CD4-positive, alpha-beta T cell (primary cell): ENCODE measurements around the gene CCDC102B. TPM values are rescaled to one million over a fixed set of nuclear protein-coding genes. Genes with fewer than 3 reads are reported as not detected.
"Not testable (repeated sequence)": the region's sequence is repeated elsewhere in the genome, so short reads cannot be mapped to it uniquely, and the experiment has no call there.

ENCODE experiments used
- ATAC-seq: fragments of 200-7000 bp; cut with Tn5 transposase; one replicate; pipeline ENCODE4 v1.10.0; 2022; ENCODE audit warnings: mild to moderate bottlenecking; ENCODE audit not compliant: poor library complexity
- CTCF ChIA-PET: fragments of 350-600 bp; sonication (Branson Sonifier 250); formaldehyde crosslinking; loops from one replicate; lab custom pipeline; 2021; ENCODE audit warnings: antibody characterized with exemption, inconsistent platforms; lab: Charles Lee
- POLR2A ChIA-PET: fragments of 350-600 bp; sonication (Branson Sonifier 250); formaldehyde crosslinking; loops from one replicate; lab custom pipeline; 2021; ENCODE audit warnings: antibody characterized with exemption, inconsistent platforms; lab: Charles Lee
- DNase-seq, 14 experiments: peaks; one replicate each; pipeline ENCODE4 v3.0.0-alpha.2; 2013 to 2020; ENCODE audit warnings: mixed read lengths in 2 of 14
- H3K27ac ChIP-seq, 2 donors: one replicate each; pipeline versions ENCODE4 v1.5.1 to v1.7.0; 2013; ENCODE audit warnings: low read length in 2 of 2, low read depth in 1 of 2, mild to moderate bottlenecking in 1 of 2
- H3K27me3 ChIP-seq, 2 experiments: 1 replicate in 1 of 2; 2 replicates in 1 of 2; pipeline versions ENCODE4 v1.6.1 to v1.7.0; 2013; ENCODE audit warnings: low read length in 2 of 2, control low read depth in 1 of 2, mild to moderate bottlenecking in 1 of 2, moderate library complexity in 1 of 2; ENCODE audit not compliant: insufficient read depth in 2 of 2, control insufficient read depth in 1 of 2
- H3K36me3 ChIP-seq: one replicate; pipeline ENCODE4 v1.6.1; 2013; ENCODE audit warnings: low read length, control low read depth; ENCODE audit not compliant: insufficient read depth
- H3K4me1 ChIP-seq: one replicate; pipeline ENCODE4 v1.6.1; 2013; ENCODE audit warnings: low read length, control low read depth; ENCODE audit not compliant: insufficient read depth
- H3K4me3 ChIP-seq: one replicate; pipeline ENCODE4 v1.5.1; 2013; ENCODE audit warnings: mild to moderate bottlenecking, low read length, moderate library complexity
- H3K9me3 ChIP-seq, 2 experiments: 1 replicate in 1 of 2; 2 replicates in 1 of 2; pipeline versions ENCODE4 v1.6.1 to v1.7.0; 2013; ENCODE audit warnings: low read length in 2 of 2, mild to moderate bottlenecking in 2 of 2, control low read depth in 1 of 2, moderate library complexity in 1 of 2; ENCODE audit not compliant: control insufficient read depth in 1 of 2, insufficient read depth in 1 of 2
- H3K27ac Mint-ChIP-seq: one replicate; pipeline ENCODE4 v1.8.0; 2020; ENCODE audit warnings: mixed read lengths
- H3K27me3 Mint-ChIP-seq: one replicate; pipeline ENCODE4 v1.8.0; 2021; ENCODE audit warnings: mixed read lengths
- H3K36me3 Mint-ChIP-seq: one replicate; pipeline ENCODE4 v1.8.0; 2021; ENCODE audit warnings: low read depth, mixed read lengths
- H3K4me1 Mint-ChIP-seq: one replicate; pipeline ENCODE4 v1.8.0; 2021; ENCODE audit warnings: low read depth, mixed read lengths
- H3K4me3 Mint-ChIP-seq: one replicate; pipeline ENCODE4 v1.8.0; 2020; ENCODE audit warnings: mild to moderate bottlenecking, mixed read lengths
- H3K9me3 Mint-ChIP-seq: one replicate; pipeline ENCODE4 v1.8.0; 2020; ENCODE audit warnings: mixed read lengths
- intact Hi-C, 2 experiments: fragments of 100-400 bp; cut with DNase I in 1 of 2; cut with micrococcal nuclease in 1 of 2; formaldehyde crosslinking; loops; one replicate each; pipeline versions ENCODE4 v1.15.1 to v1.9.0; 2023 to 2025; cut with DNase I, micrococcal nuclease
- total RNA-seq, 174 experiments: library from RNA in 2 of 174; stranded (reverse) in 2 of 174; gene quantifications; one replicate each; pipeline ENCODE4 v1.2.3 and lab custom pipeline; 2021 to 2026
- TF ChIP-seq, protein P1 (sequence below): fragments of 200-600 bp; IDR thresholded peaks from one replicate; pipeline ENCODE4 v1.8.0; 2022; ENCODE audit warnings: antibody characterized with exemption, mild to moderate bottlenecking

Gene CCDC102B
- total RNA-seq, 2 experiments from 2014 or later = 2.6 to 3.0 TPM

DNA sequence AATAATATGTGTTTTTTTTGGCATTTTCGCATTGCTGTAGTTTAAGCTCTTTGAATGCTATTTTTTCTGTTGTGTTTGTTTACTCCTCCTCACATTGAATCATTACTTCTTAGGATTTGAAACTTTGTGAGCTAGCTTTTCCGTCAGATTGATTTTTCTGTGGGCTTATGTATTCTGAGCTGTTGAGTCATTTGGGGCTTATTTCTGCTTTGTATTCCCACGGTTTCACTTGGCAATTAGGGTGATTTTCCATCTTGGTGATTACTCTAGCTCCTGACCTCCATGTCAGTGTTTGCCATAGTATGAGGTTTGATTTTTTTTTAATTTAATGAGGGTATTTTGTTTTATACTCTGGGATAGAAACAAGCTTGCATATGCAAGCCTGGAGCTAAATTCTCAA is 200.0 kb downstream of the CCDC102B start:
- Mint-ChIP-seq H3K9me3 (no peaks in the 10 kb centered on the region), H3K4me1 (no peaks in the 10 kb centered on the region), H3K27me3 (peaks cover 4% of the 10 kb centered on the region), H3K36me3 (no peaks in the 10 kb centered on the region), H3K4me3 (no peak overlapping the region), H3K27ac (no peak overlapping the region)
- Histone ChIP-seq H3K4me3 (no peak overlapping the region), H3K36me3 (no peaks in the 10 kb centered on the region), H3K27ac (no peak overlapping the region), H3K27me3 (no peaks in the 10 kb centered on the region), H3K4me1 (no peaks in the 10 kb centered on the region), H3K9me3 (peaks cover 0 to 3% of the 10 kb centered on the region in 2 experiments)
- ChIA-PET POLR2A (no interaction called here), CTCF (no interaction called here)
- TF ChIP-seq, protein P1, sequence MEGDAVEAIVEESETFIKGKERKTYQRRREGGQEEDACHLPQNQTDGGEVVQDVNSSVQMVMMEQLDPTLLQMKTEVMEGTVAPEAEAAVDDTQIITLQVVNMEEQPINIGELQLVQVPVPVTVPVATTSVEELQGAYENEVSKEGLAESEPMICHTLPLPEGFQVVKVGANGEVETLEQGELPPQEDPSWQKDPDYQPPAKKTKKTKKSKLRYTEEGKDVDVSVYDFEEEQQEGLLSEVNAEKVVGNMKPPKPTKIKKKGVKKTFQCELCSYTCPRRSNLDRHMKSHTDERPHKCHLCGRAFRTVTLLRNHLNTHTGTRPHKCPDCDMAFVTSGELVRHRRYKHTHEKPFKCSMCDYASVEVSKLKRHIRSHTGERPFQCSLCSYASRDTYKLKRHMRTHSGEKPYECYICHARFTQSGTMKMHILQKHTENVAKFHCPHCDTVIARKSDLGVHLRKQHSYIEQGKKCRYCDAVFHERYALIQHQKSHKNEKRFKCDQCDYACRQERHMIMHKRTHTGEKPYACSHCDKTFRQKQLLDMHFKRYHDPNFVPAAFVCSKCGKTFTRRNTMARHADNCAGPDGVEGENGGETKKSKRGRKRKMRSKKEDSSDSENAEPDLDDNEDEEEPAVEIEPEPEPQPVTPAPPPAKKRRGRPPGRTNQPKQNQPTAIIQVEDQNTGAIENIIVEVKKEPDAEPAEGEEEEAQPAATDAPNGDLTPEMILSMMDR = no peak
- ATAC-seq (no peak), DNase-seq (no peak)
- intact Hi-C loops = no loop called here

DNA sequence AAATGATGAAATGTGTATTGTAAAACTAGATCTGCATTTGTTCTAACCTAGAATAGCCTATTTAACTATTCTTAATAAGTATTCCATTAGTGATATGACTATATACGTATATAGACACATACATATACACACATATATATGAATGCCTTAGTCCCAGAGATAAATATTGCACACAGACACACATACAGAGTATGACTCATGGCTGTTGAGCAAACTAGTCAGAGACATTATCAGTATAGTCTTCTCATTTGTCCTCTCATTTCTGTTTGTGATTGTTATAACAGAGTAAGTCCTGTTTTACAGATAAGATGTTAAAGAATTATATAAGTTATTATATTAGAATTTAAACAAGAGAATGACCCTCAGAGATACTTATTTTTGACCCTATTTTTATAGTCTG is 202.5 kb downstream of the CCDC102B start:
- TF ChIP-seq, protein P1 = no peak
- Mint-ChIP-seq H3K4me3 (no peak overlapping the region), H3K36me3 (no peaks in the 10 kb centered on the region), H3K4me1 (no peaks in the 10 kb centered on the region), H3K9me3 (no peaks in the 10 kb centered on the region), H3K27ac (no peak overlapping the region), H3K27me3 (peaks cover 4% of the 10 kb centered on the region)
- no peaks in the 10 kb centered on the region for H3K27me3 ChIP-seq
- no peak overlapping the region for H3K27ac ChIP-seq
- no peaks in the 10 kb centered on the region for H3K36me3 ChIP-seq
- no peaks in the 10 kb centered on the region for H3K4me1 ChIP-seq
- POLR2A ChIA-PET = no interaction called here
- intact Hi-C loops = no loop called here
- CTCF ChIA-PET = no interaction called here
- DNase-seq = no peak
- ATAC-seq = no peak
- H3K4me3 ChIP-seq = no peak overlapping the region
- H3K9me3 ChIP-seq = no peaks in the 10 kb centered on the region

DNA sequence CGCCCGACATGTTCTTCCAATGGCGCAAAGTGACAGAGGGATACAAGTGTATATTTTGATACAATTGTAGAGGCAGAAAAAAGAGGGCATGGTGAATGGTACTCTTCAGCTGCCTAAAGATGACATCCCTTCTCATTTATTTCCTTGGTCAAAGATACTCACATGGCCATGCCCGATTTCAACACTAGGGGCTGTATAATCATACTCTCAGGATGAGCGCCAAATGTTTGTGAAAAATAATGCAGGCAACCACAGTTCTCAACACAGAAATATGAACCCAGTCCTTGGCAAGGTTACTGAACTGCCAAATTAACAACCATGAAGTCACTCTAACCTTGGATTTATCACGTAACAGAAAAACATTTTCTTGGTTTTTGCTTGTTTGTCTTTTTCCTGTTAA is 204.4 kb downstream of the CCDC102B start:
- H3K4me1 ChIP-seq = no peaks in the 10 kb centered on the region
- CTCF ChIA-PET = no interaction called here
- Mint-ChIP-seq H3K9me3 (no peaks in the 10 kb centered on the region), H3K4me1 (no peaks in the 10 kb centered on the region), H3K27ac (no peak overlapping the region), H3K27me3 (peaks cover 4% of the 10 kb centered on the region), H3K4me3 (no peak overlapping the region), H3K36me3 (no peaks in the 10 kb centered on the region)
- POLR2A ChIA-PET = no interaction called here
- no peak overlapping the region for H3K4me3 ChIP-seq
- H3K36me3 ChIP-seq = no peaks in the 10 kb centered on the region
- H3K9me3 ChIP-seq = no peaks in the 10 kb centered on the region
- ATAC-seq = no peak
- TF ChIP-seq, protein P1 = no peak
- H3K27me3 ChIP-seq = no peaks in the 10 kb centered on the region
- no peak overlapping the region for H3K27ac ChIP-seq
- intact Hi-C loops = no loop called here
- no peak for DNase-seq

DNA sequence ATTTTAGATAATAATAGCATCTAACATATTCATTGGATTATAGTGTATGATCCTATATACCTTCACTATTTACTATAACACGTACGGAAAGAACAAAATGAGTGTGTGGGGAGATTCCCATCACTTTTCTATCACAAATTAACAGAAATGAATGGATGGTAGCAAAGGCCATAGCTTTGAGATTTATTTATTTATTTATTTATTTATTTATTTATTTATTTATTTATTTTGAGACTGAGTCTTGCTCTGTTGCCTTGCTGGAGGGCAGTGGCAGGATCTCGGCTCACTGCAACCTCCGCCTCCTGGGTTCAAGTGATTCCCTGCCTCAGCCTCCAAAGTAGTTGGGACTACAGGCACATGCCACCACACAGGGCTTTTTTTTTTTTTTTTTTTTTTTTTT is 208.3 kb downstream of the CCDC102B start:
- H3K4me3 Mint-ChIP-seq, CTCF ChIA-PET, H3K4me1 Mint-ChIP-seq, H3K36me3 ChIP-seq, H3K27me3 Mint-ChIP-seq, H3K9me3 Mint-ChIP-seq, H3K4me3 ChIP-seq, H3K27ac Mint-ChIP-seq, H3K4me1 ChIP-seq, ATAC-seq, intact Hi-C loops, H3K27me3 ChIP-seq, POLR2A ChIA-PET, DNase-seq, H3K36me3 Mint-ChIP-seq, H3K9me3 ChIP-seq, H3K27ac ChIP-seq: not testable (repeated sequence)
